ENCODE measurements around the gene BMAL1.

BMAL1 gene

DNA sequence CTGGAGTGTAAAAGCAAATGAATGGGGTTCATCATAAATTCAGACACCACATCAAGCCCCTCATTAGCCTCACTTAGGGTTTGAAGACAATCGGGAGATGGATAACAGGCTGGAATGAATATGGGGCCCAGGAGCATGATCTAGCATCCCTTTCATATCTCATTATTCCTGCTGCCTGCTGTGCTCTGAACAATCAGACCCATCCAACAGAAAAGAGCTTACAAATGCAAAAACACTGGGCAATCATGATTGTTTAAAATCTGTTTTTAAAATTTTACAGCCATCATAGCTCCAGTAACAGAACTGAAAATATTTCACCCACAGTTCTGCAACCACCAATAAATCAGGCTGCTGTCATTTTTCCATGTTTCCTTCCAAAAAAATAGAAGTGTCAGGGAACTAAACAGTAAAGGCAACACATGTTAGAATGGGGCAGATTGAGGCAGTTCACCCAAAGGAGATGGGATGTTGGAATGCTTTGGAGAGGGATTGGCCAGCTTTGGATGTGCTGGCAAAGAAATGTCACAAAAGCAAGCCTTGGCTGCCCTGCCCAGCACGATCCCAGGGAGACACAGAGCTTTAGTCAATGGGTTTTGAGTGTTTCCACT is 47.8 kb upstream of the BMAL1 start:
- Histone ChIP-seq H3K9me2 (replicated peaks; ENCODE audit: control insufficient read depth, low read length) (no peaks in the 10 kb centered on the region), H3F3A (ENCODE audit: control insufficient read depth, insufficient read depth) (no peaks in the 10 kb centered on the region), H3K4me1 (ENCODE audit: control insufficient read depth, low read length) (peaks cover 12% of the 10 kb centered on the region), H4K20me1 (ENCODE audit: control insufficient read depth, insufficient read depth, low read depth, low read length) (no peaks in the 10 kb centered on the region), H3K27ac (ENCODE audit: low read depth, low read length) (no peak overlapping the region), H3K4me3 (ENCODE audit: low read length) (no peak overlapping the region), H3K9me3 (ENCODE audit: control insufficient read depth, insufficient read depth, low read length) (no peaks in the 10 kb centered on the region), H3K27me3 (ENCODE audit: control insufficient read depth, low read length) (peaks cover 2% of the 10 kb centered on the region; the same call in 1 of the 2 replicates), H3K36me3 (ENCODE audit: control insufficient read depth, low read length) (no peaks in the 10 kb centered on the region), H3K79me2 (ENCODE audit: control insufficient read depth, low read length) (no peaks in the 10 kb centered on the region), H3K4me2 (ENCODE audit: low read length) (no peak overlapping the region; the same call in 1 of the 2 replicates)
- TF ChIP-seq EZH2phosphoT487 (IDR thresholded peaks at IDR 0.05; ENCODE audit: borderline replicate concordance, low read length) (no peak), CTCF (IDR thresholded peaks at IDR 0.05; ENCODE audit: low read depth, low read length, poor library complexity, severe bottlenecking) (no peak)

GRCh38 chr11:13233173-13233745 is 44.3 kb upstream of the BMAL1 start:
- TF ChIP-seq EZH2phosphoT487 (IDR thresholded peaks at IDR 0.05; ENCODE audit: borderline replicate concordance, low read length) = no peak
- no peak for TF ChIP-seq CTCF (IDR thresholded peaks at IDR 0.05; ENCODE audit: low read depth, low read length, poor library complexity, severe bottlenecking)

DNA sequence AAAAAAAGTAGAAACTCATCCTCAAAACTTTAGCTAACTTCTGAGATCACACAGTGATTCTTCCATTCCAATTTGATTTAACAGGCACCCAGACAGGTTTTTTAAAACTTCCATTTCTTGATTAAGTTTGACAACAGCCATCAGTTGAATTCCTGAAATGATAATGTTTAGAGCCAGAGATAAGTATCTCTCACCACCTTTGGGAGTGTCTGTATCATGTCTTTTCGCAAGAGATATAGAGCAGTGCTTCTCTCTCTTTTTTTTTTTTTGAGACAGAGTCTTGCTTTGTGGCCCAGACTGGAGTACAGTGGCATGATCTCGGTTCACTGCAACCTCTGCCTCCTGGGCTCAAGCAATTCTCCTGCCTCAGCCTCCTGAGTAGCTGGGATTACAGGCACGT is 41.7 kb upstream of the BMAL1 start:
- Histone ChIP-seq H3K4me3 (ENCODE audit: low read length) (no peak overlapping the region), H3K27me3 (ENCODE audit: control insufficient read depth, low read length) (no peaks in the 10 kb centered on the region), H3K4me2 (ENCODE audit: low read length) (no peak overlapping the region), H3K4me1 (ENCODE audit: control insufficient read depth, low read length) (no peaks in the 10 kb centered on the region), H3K9me3 (ENCODE audit: control insufficient read depth, insufficient read depth, low read length) (no peaks in the 10 kb centered on the region), H4K20me1 (ENCODE audit: control insufficient read depth, insufficient read depth, low read depth, low read length) (no peaks in the 10 kb centered on the region), H3K36me3 (ENCODE audit: control insufficient read depth, low read length) (no peaks in the 10 kb centered on the region), H3F3A (ENCODE audit: control insufficient read depth, insufficient read depth) (no peaks in the 10 kb centered on the region), H3K27ac (ENCODE audit: low read depth, low read length) (no peak overlapping the region), H3K9me2 (replicated peaks; ENCODE audit: control insufficient read depth, low read length) (no peaks in the 10 kb centered on the region), H3K79me2 (ENCODE audit: control insufficient read depth, low read length) (no peaks in the 10 kb centered on the region)
- TF ChIP-seq EZH2phosphoT487 (IDR thresholded peaks at IDR 0.05; ENCODE audit: borderline replicate concordance, low read length) (no peak), CTCF (IDR thresholded peaks at IDR 0.05; ENCODE audit: low read depth, low read length, poor library complexity, severe bottlenecking) (no peak)

More at GRCh38 chr11:13233173-13233745, 44.3 kb upstream of the BMAL1 start:
- no peaks in the 10 kb centered on the region for H4K20me1 ChIP-seq (ENCODE audit: control insufficient read depth, insufficient read depth, low read depth, low read length)
- no peak overlapping the region for H3K4me3 ChIP-seq (ENCODE audit: low read length)
- no peaks in the 10 kb centered on the region for H3K36me3 ChIP-seq (ENCODE audit: control insufficient read depth, low read length)
- H3K4me2 ChIP-seq (ENCODE audit: low read length) = no peak overlapping the region
- peaks cover 12% of the 10 kb centered on the region for H3K4me1 ChIP-seq (ENCODE audit: control insufficient read depth, low read length)
- no peaks in the 10 kb centered on the region for H3K9me2 ChIP-seq (replicated peaks; ENCODE audit: control insufficient read depth, low read length)
- no peaks in the 10 kb centered on the region for H3K79me2 ChIP-seq (ENCODE audit: control insufficient read depth, low read length)
- peaks cover 2% of the 10 kb centered on the region; the same call in 1 of the 2 replicates for H3K27me3 ChIP-seq (ENCODE audit: control insufficient read depth, low read length)
- H3K9me3 ChIP-seq (ENCODE audit: control insufficient read depth, insufficient read depth, low read length) = no peaks in the 10 kb centered on the region
- no peaks in the 10 kb centered on the region for H3F3A ChIP-seq (ENCODE audit: control insufficient read depth, insufficient read depth)
- no peak overlapping the region for H3K27ac ChIP-seq (ENCODE audit: low read depth, low read length)
